GM18505 (cell line): ENCODE results near the gene HSDL2.
"Not testable (repeated sequence)": the region's sequence is repeated elsewhere in the genome, so short reads cannot be mapped to it uniquely, and the experiment has no call there.

Source experiments
- ATAC-seq: cut with Tn5 transposase; IDR thresholded peaks from one replicate; pipeline ENCODE4 v1.9.1; 2021; ENCODE audit not compliant: unreplicated experiment
- POLR2A ChIP-seq: IDR thresholded peaks from 4 replicates; pipeline ENCODE4 v1.6.1; 2011; ENCODE audit warnings: borderline replicate concordance; ENCODE audit not compliant: insufficient read depth, insufficient read length; ENCODE audit errors: extremely low read depth

Gene HSDL2

GRCh38 chr9:112351184-112351583 is 28.7 kb upstream of the HSDL2 start:
- TF ChIP-seq POLR2A = no peak
- no peak for ATAC-seq

GRCh38 chr9:112352209-112352608 is 27.7 kb upstream of the HSDL2 start:
- ATAC-seq = no peak
- no peak for TF ChIP-seq POLR2A

DNA sequence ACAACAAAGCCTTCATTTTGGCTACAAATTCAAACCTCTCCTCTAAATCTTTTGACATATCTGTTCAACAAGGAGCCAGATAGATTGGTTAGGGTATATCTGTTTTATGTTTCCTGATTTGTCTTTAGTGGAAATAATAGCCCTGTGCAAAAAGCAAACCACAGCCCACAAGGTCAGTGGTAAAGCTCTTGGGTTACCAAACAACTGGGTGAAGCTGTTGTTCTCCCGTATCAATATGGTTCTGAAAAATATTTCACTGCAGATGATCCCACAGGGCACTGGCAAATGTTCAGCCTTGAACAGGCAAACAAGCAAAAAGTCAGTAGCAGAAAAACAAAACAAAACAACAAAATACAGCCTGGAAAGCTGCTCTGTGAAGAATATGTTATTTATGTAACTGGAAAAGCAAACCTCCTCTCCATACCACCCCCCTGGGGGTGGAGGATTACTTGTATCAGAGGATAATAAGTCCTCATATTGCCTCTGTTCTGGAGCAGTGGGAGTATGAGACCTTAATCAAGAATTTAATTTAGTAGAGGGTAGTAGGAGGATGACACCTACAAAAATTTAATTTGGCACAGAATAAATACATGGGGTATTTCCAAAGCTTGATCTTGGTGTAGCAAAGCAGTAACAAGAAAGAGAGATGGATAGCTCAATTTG is 25.7 kb upstream of the HSDL2 start:
- no peak for TF ChIP-seq POLR2A
- ATAC-seq = no peak

- no peak for TF ChIP-seq POLR2A
- no peak for ATAC-seq
These were observed 24.4 kb upstream of the HSDL2 start for GRCh38 chr9:112355427-112355897.

- TF ChIP-seq POLR2A = no peak
- no peak for ATAC-seq
These were observed 19.7 kb upstream of the HSDL2 start for GRCh38 chr9:112360047-112360804.

DNA sequence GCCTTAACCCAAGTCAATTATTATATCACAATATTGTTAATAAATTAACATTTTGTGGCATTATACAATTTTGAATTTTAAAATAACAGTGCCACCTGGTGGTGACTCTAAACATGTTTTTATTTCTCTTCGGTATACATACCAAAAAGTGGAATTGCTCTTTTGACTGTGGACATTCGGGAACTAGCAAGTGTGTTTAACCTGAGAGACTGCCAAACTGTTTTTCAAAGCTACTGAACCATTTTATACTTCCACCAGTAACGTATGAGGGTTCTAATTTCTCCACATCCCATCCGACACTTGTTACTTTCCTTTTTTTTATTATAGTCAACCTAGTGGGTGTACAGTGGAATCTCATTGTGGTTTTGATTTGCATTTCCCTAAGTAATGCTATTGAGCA is 18.3 kb upstream of the HSDL2 start:
- no peak for ATAC-seq
- no peak for TF ChIP-seq POLR2A

- no peak for TF ChIP-seq POLR2A
- ATAC-seq = no peak
These were observed 15.1 kb upstream of the HSDL2 start for GRCh38 chr9:112364761-112365160.

DNA sequence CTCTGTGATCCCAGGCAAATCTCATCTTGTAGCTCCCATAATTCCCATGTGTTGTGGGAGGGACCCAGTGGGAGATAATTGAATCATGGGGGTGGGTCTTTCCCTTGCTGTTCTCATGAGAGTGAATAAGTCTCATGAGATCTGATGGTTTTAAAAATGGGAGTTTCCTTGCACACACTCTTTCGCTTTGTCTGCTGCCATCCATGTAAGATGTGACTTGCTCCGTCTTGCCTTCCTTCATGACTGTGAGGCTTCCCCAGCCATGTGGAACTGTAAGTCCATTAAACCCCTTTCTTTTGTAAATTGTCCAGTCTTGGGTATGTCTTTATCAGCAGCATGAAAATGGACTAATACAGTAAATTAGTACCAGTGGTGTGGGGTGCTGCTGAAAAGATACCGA is 14.7 kb upstream of the HSDL2 start:
- ATAC-seq = not testable (repeated sequence)

- no peak for ATAC-seq
- TF ChIP-seq POLR2A = no peak
These were observed 13.3 kb upstream of the HSDL2 start for GRCh38 chr9:112366591-112366990.

DNA sequence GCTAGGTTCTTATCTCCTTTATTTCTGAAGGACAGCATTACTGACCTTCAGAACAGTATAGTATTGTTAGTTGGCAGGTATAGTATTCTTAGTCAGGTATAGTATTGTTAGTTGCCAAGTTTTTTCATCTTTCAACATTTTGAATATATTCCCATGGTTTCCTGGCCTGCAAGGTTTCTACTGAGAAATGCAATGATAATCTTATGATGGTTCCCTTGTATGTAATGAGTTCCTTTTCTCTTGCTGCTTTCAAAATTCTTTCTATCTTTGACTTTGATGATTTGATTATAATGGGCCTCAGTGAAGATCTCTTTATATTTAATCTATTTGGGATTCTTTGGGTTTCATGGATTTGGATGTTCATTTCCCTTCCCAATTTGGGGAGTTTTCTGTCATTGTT is 12.4 kb upstream of the HSDL2 start:
- TF ChIP-seq POLR2A = no peak
- no peak for ATAC-seq

DNA sequence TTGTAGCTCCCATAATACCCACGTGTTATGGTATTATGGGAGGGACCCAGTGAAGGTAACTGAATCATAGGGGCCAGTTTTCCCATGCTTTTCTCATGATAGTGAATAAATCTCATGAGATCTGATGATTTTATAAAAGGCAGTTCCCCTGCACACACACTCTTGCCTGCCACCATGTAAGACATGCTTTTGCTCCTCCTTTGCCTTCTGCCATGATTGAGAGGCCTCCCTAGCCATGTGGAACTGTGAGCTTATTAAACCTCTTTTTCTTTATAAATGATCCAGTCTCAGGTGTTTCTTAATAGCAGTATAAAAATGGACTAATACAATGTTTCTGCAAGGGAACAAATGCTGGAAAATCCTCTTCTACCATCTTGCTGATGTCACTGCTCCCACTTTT is 10.1 kb upstream of the HSDL2 start:
- ATAC-seq = no peak
- no peak for TF ChIP-seq POLR2A

DNA sequence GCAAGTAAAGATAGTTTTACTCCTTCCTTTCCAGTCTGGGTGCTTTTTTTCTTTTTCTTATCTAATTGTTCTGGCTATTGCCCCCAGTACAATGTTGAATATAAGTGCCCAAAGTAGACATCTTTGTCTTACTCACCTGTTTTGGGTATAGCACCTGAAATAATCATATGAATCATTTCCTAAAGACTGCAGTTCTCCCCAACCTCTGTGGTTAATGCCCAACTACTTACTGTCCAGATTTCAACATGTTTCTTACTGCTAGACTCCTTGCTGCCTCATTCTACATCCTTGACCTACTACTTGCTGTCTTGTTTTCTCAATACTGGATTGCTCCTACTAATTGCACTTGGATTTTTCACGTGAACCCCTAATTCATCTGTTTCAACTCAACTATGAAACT is 8.8 kb upstream of the HSDL2 start:
- no peak for ATAC-seq
- TF ChIP-seq POLR2A = no peak

DNA sequence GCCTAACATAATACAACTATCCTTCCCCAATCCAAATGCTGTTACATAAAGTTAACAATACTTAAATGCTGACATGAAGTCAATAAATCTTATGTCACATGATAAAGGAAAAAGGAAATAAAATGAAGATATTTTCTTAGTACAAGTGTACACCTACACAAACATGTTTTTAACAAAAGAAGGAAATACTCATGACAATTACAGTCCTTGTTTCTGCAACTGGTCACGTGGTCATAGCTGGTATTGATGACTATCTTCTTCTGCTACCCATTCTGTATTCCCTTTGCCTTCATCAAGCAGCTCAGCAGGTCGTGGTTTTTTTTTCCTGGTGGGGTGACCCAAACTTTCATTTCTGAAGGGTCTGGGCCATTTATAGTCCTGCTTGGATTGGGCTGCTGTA is 6.2 kb upstream of the HSDL2 start:
- not testable (repeated sequence) for ATAC-seq

DNA sequence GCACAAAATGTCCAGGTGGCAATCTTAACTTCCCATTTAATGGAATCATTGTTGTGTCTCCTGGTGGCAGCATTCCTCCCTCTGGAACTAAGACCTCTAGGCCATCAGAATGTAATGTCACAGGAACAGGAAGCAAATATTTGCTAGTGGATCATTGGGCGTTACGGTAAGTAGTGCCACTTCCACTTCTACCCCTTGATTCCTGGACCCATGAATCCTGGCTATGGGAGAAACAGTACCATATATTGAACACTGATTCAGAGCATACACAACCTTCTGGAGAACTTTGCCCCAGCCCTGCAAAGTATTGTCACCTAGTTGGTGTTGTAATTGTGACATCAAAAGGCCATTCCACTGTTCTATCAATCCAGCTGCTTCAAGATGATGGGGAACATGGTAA is 5.7 kb upstream of the HSDL2 start:
- not testable (repeated sequence) for ATAC-seq

DNA sequence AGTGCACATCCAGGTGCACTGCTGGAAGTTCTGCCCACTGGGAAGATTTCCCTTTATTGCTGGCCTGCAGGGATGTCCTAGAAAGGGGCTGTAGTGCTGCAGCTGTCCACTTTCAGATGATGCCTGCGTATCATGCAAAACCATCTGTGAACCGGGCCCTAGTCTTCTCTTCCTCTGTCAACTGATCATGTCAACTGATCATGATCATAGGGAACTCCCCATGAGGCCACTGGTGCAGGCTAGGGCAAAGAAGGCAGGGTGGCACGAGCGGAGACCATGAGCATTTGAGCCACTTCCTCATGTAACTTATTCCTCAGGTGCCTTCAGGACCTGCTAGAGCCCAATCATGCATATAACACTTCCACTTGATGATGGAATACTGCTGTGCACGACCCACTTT is 4.5 kb upstream of the HSDL2 start:
- ATAC-seq = no peak
- no peak for TF ChIP-seq POLR2A
